HepG2 (cell line): ENCODE data around the gene COA7. TPM values are rescaled to one million over a fixed set of nuclear protein-coding genes. Genes with fewer than 3 reads are reported as not detected.

Experiments
- ATF7 ChIP-seq, 2 experiments: fragments of 450-650 bp in 1 of 2; sonication (generic) in 1 of 2; formaldehyde crosslinking in 1 of 2; IDR thresholded peaks; 2 replicates each; pipeline versions ENCODE4 v1.4.0 to v1.6.1; 2016 to 2020; ENCODE audit warnings: antibody characterized with exemption in 1 of 2, mild to moderate bottlenecking in 1 of 2, missing genetic modification reagents in 1 of 2
- ELF4 ChIP-seq: sonication (generic); formaldehyde crosslinking; IDR thresholded peaks from 2 replicates; pipeline ENCODE4 v1.5.0; 2020; ENCODE audit warnings: missing genetic modification reagents, mild to moderate bottlenecking, moderate library complexity, borderline replicate concordance
- RCOR2 ChIP-seq: IDR thresholded peaks from 2 replicates; pipeline ENCODE4 v1.6.1; 2016; ENCODE audit warnings: missing biosample characterization, missing genetic modification reagents
- REST ChIP-seq, 2 experiments: IDR thresholded peaks; 2 replicates each; pipeline ENCODE4 v1.6.1; 2011 to 2012; ENCODE audit warnings: low read length in 2 of 2, borderline replicate concordance in 1 of 2, low read depth in 1 of 2, mild to moderate bottlenecking in 1 of 2, moderate library complexity in 1 of 2
- RXRB ChIP-seq: IDR thresholded peaks from 2 replicates; pipeline ENCODE4 v1.6.1; 2016; ENCODE audit warnings: borderline replicate concordance, missing genetic modification reagents, missing compliant biosample characterization
- SAFB2 ChIP-seq: sonication (generic); formaldehyde crosslinking; IDR thresholded peaks from 2 replicates; pipeline ENCODE4 v1.5.1; 2020; ENCODE audit warnings: missing genetic modification reagents, low read depth, mild to moderate bottlenecking, borderline replicate concordance
- SALL2 ChIP-seq: sonication (generic); formaldehyde crosslinking; IDR thresholded peaks from 2 replicates; pipeline ENCODE4 v1.8.1; 2023; ENCODE audit warnings: mild to moderate bottlenecking, missing genetic modification reagents, inconsistent platforms
- STAG1 ChIP-seq: sonication (generic); formaldehyde crosslinking; IDR thresholded peaks from 2 replicates; pipeline ENCODE4 v1.4.0; 2020; ENCODE audit warnings: missing genetic modification reagents
- ZNF224 ChIP-seq: sonication (generic); formaldehyde crosslinking; IDR thresholded peaks from 2 replicates; pipeline ENCODE4 v1.5.0; 2020; ENCODE audit warnings: mild to moderate bottlenecking, missing genetic modification reagents
- ZNF567 ChIP-seq: sonication (generic); formaldehyde crosslinking; IDR thresholded peaks from 2 replicates; pipeline ENCODE4 v1.8.1; 2023; ENCODE audit warnings: mild to moderate bottlenecking, missing genetic modification reagents, borderline replicate concordance
- ZNF615 ChIP-seq: sonication (generic); formaldehyde crosslinking; IDR thresholded peaks from 2 replicates; pipeline ENCODE4 v1.5.0; 2020; ENCODE audit warnings: mild to moderate bottlenecking, missing genetic modification reagents, borderline replicate concordance
- ZNF781 ChIP-seq: sonication (generic); formaldehyde crosslinking; IDR thresholded peaks from 2 replicates; pipeline ENCODE4 v1.5.1; 2020; ENCODE audit warnings: borderline replicate concordance, mild to moderate bottlenecking, missing genetic modification reagents; ENCODE audit errors: not compliant biosample characterization
- ZNF841 ChIP-seq: sonication (generic); formaldehyde crosslinking; IDR thresholded peaks from 2 replicates; pipeline ENCODE4 v1.8.1; 2023; ENCODE audit warnings: missing genetic modification reagents, borderline replicate concordance
- polyA plus RNA-seq, 8 experiments: library from polyadenylated mRNA; depleted of rRNA in 3 of 8; stranded (reverse) in 7 of 8; unstranded in 1 of 8; fragments of >200 nt; fragmentation: Illumina TruSeq in 4 of 8; extraction: Trizol in 4 of 8; gene quantifications; 2 replicates each; pipeline versions ENCODE4 v1.2.1 to v1.2.3, GENCODE V29; 2011 to 2016; ENCODE audit warnings: low read depth in 4 of 8, missing spikeins in 1 of 8, mixed read lengths in 1 of 8; ENCODE audit not compliant: insufficient read depth in 1 of 8
- total RNA-seq, 5 experiments: library from RNA; depleted of rRNA; stranded (reverse); fragments of >200 nt; fragmentation: Illumina TruSeq; extraction: Trizol; gene quantifications; 2 replicates each; pipeline ENCODE4 v1.2.3, GENCODE V29; 2016; ENCODE audit warnings: low read depth in 1 of 5
- TF ChIP-seq, protein P1 (sequence below): sonication (generic); formaldehyde crosslinking; IDR thresholded peaks from 2 replicates; pipeline ENCODE4 v1.9.0; 2022; ENCODE audit warnings: missing genetic modification reagents, mild to moderate bottlenecking, borderline replicate concordance
- TF ChIP-seq, protein P2 (sequence below): sonication (generic); formaldehyde crosslinking; IDR thresholded peaks from 2 replicates; pipeline ENCODE4 v1.9.0; 2021; ENCODE audit warnings: missing genetic modification reagents, borderline replicate concordance

COA7 gene
- total and polyA plus RNA-seq, 2 of the 13 experiments (the other 11 are each of a cell fraction or from before 2014, with no cell fraction given) = 12.3 to 30.4 TPM

- 0 out of 4 replicates have a peak, but pooled peaks of 1 of the 2 experiments have one; percentile 12 for TF ChIP-seq REST (IDR thresholded peaks at IDR 0.05; ENCODE audit: borderline replicate concordance in 1 of 2, low read depth in 1 of 2, low read length in 2 of 2)
- TF ChIP-seq ZNF567 (CRISPR knock-in tag) = 0 out of 2 replicates have a peak, but pooled peaks have one; percentile 80
- TF ChIP-seq ZNF841 = no peak
- TF ChIP-seq ZNF224 (CRISPR knock-in tag) = peak; percentile 72; the same call in 1 of the 2 replicates
- TF ChIP-seq, protein P1, sequence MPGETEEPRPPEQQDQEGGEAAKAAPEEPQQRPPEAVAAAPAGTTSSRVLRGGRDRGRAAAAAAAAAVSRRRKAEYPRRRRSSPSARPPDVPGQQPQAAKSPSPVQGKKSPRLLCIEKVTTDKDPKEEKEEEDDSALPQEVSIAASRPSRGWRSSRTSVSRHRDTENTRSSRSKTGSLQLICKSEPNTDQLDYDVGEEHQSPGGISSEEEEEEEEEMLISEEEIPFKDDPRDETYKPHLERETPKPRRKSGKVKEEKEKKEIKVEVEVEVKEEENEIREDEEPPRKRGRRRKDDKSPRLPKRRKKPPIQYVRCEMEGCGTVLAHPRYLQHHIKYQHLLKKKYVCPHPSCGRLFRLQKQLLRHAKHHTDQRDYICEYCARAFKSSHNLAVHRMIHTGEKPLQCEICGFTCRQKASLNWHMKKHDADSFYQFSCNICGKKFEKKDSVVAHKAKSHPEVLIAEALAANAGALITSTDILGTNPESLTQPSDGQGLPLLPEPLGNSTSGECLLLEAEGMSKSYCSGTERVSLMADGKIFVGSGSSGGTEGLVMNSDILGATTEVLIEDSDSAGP (CRISPR knock-in tag) = peak; percentile 94
- peak; percentile 27; the same call in 1 of the 2 replicates for TF ChIP-seq SAFB2 (CRISPR knock-in tag)
- peak; percentile 68 for TF ChIP-seq RXRB (CRISPR knock-in tag)
- peak; percentile 83 for TF ChIP-seq ATF7 (IDR thresholded peaks at IDR 0.05)
- peak; percentile 95 for TF ChIP-seq ATF7 (CRISPR knock-in tag; IDR thresholded peaks at IDR 0.05)
- TF ChIP-seq, protein P2, sequence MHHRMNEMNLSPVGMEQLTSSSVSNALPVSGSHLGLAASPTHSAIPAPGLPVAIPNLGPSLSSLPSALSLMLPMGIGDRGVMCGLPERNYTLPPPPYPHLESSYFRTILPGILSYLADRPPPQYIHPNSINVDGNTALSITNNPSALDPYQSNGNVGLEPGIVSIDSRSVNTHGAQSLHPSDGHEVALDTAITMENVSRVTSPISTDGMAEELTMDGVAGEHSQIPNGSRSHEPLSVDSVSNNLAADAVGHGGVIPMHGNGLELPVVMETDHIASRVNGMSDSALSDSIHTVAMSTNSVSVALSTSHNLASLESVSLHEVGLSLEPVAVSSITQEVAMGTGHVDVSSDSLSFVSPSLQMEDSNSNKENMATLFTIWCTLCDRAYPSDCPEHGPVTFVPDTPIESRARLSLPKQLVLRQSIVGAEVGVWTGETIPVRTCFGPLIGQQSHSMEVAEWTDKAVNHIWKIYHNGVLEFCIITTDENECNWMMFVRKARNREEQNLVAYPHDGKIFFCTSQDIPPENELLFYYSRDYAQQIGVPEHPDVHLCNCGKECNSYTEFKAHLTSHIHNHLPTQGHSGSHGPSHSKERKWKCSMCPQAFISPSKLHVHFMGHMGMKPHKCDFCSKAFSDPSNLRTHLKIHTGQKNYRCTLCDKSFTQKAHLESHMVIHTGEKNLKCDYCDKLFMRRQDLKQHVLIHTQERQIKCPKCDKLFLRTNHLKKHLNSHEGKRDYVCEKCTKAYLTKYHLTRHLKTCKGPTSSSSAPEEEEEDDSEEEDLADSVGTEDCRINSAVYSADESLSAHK = 0 out of 2 replicates have a peak, but pooled peaks have one; percentile 44
- no peak for TF ChIP-seq RCOR2 (CRISPR knock-in tag)
- TF ChIP-seq ELF4 (CRISPR knock-in tag) = peak; percentile 86; the same call in 1 of the 2 replicates
- TF ChIP-seq STAG1 (CRISPR knock-in tag) = no peak
- peak; percentile 96 for TF ChIP-seq ZNF781 (CRISPR knock-in tag)
- TF ChIP-seq ZNF615 (CRISPR knock-in tag) = peak; percentile 87; the same call in 1 of the 2 replicates
- peak; percentile 90 for TF ChIP-seq SALL2 (CRISPR knock-in tag)
Measured at GRCh38 chr1:52702886-52703787, 5.0 kb upstream of the COA7 start (continued).
